ENCODE data around the gene HOXB3.
A peak's percentile ranks its signal among the peaks of the same experiment; 100 is the strongest.
"Not testable (repeated sequence)": the region's sequence is repeated elsewhere in the genome, so short reads cannot be mapped to it uniquely, and the experiment has no call there.

The HOXB3 gene

GRCh38 chr17:48515925-48516900, 73.8 kb downstream of the HOXB3 start:
- no peak for DNase-seq

- DNase-seq = no peak
Observed at GRCh38 chr17:48514477-48514876, 75.6 kb downstream of the HOXB3 start.

DNA sequence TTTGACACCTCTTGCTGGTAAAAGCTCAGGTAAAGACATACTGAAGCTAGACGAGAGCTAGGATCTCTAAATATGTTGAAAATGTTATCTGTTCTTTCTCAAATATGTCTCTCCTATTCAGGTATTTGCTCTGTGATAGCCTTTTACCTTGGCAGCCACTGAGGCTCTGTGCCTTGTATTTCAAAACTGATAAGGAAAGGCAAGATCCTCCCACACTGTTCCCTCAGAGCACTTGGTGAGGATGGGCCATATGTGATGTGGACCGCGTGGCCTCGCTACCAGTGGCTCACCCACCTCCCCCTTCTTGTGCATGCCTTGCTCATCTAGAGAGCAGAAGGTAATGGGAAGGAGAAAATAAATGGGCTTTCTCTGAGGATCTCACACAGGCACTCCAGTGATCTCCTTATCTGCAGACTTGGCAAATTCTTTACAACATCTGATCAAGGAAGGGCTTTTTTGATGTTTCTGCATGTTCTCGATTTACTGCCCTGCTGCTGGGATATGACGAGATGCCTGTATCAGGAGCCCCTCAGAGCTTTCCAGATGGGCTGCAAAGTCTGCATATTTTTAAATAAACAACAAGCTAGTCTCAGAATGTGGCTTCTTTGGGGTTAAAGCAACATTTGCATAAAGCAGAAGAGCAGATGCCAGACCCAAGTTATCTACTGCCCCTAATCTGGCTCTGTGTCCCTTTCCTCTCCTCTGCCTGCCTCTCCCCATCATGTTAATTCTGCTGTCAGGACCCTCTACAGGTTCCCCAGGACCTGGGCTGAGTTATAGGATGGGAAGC, 76.2 kb downstream of the HOXB3 start:
- no peak for DNase-seq

- no peak for DNase-seq
Observed at GRCh38 chr17:48513097-48513496, 76.9 kb downstream of the HOXB3 start.

DNA sequence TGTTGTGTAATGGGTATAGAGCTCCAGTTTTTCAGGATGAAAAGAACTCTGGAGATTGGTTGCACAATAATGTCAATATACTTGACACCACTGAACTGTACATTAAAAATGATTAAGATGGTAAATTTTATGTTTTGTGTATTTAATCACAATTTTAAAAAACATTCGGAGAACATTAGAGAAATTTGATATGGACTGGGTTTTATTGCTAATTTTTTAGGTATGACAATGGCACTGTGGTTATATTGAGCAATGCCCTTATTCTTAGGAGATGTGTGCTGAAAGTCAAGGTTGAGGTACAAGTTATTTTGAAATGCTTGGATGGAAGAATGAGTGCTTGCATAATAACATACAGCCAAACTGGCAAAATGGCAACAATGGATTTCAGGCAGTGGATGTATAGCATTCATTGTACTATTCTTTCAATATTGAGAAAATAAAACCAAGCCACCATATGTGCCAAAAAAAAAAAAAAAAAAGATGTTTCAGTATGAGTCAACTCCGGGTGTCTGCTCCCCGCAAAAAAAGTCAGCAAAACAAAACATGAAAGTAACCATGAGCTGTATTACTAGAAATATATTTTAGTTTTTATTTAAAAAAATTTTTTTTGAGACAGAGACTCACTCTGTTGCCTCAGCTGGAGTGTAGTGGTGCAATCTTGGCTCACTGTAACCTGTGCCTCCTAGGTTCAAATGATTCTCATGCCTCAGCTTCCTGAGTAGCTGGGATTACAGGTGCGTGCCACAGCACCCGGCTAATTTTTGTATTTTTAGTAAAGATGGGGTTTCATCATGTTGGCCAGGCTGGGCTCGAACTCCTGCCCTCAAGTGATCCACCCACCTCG, 79.1 kb downstream of the HOXB3 start:
- peak in 2 of 4 experiments; percentile 19 to 30 for DNase-seq

DNA sequence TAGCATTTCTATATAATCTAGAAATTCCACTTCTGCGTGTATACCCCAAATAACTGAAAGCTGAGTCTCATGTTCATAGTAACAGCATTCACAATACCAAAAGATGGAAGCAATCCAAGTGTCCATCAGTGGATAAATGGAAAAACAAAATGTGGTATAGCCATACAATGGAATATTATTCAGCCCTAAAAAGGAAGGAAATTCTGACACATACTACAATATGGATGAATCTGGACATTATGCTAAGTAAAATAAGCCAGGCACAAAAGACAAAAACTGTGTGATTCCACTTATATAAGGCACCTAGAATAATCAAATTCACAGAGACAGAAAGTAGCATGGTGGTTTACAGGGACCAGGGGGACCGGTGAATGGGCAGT, 79.7 kb downstream of the HOXB3 start:
- DNase-seq = no peak

- not testable (repeated sequence) for DNase-seq
Observed at GRCh38 chr17:48509708-48510107, 80.3 kb downstream of the HOXB3 start.

DNA sequence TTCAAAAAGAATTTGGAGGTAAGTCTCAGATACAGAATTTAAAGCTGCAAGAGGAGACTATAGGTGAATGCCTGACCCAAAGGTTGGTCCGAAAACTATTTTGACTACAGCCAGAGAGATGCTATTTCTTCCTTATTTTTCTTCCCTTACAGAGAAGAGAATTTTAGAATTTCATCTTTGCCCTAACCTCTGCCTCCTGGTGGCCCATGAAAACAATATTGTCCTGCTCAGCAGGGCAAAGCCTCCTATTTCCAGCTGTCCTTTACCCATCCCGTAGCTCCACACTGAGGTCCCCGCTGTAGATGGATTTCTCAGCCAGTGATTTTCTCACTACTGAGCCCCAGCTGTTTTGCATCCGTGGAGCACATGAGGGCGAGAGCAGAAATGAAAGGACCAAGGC, 83.8 kb downstream of the HOXB3 start:
- DNase-seq = no peak

DNA sequence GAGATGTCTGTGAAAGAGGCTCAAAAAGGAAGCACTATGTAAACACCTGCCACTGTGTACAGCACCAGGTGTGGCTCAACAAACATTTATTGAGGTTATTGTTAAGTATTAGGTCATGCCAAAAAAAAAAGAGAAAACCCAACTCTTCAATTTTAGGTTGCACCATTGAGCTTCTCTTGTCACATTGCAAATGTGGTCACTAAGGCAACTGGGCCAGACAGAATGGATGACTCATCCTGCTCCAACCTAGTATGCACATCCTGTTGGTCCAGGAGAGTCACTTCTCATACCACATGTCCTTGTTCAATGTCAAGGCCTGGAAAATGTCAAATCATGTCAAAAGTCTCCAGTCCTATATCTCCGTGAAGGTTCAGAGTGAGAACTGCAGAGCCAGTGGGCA, 84.3 kb downstream of the HOXB3 start:
- DNase-seq = peak in 2 of 4 experiments; percentile 12 to 13

- no peak for DNase-seq
Observed at GRCh38 chr17:48504953-48505352, 85.1 kb downstream of the HOXB3 start.

GRCh38 chr17:48503747-48504146, 86.3 kb downstream of the HOXB3 start:
- DNase-seq = no peak

DNA sequence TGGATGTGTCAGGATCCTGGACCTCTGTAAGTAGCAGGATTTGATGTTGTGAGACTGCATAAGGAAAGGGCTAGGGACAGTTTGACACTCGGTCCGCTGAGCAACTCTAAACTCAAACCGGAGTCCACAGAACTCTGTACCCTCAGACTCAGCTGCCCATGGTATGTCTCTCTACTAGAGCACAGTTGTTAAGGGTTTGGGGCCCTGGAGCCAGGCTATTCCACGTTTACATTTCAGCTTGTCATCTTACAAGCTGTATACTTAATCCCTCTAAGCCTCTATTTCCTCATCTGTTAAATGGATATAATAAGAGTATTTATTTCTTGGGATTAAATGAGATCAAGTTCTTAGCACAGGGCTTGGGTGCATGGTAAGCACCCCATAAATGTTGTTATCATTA, 87.1 kb downstream of the HOXB3 start:
- DNase-seq = no peak

GRCh38 chr17:48502312-48502711, 87.7 kb downstream of the HOXB3 start:
- DNase-seq = no peak

GRCh38 chr17:48500435-48501426, 89.3 kb downstream of the HOXB3 start:
- DNase-seq = no peak

DNA sequence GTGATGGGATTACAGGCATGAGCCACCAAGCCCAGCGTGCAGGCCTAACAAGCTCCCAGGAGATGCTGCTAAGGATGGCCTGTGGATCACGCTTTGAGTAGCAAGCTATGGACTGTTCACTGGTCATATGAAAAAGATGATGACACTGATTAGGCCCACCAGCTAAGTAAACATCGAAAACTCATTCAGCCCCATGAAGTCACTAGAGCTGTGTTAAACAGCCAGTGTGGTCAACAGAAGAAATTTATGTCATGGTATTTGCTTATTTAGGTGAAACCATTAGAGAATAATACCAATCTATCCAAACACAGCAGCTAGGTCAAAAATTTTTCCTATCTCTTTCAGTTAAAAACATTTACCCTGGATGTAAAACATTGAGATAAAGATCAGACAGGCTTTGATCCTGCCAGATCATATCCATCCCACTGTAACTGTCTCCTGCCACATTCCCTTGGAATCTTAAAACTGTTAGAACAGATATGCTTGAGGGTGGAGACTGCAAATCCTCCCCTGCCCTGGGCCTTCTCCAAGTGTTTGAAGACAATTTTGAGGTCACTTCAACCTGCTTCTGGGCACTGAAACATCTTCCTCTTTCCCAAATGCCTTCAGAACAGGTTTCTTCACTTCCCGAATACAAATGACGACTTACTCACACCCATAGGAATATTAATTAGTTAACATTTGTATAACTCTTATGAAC, 90.2 kb downstream of the HOXB3 start:
- DNase-seq = no peak

- no peak for DNase-seq
Observed at GRCh38 chr17:48499248-48499647, 90.8 kb downstream of the HOXB3 start.

Data from activated CD4-positive, CD25-positive, alpha-beta regulatory T cell (primary cell).